H1 (cell line): ENCODE measurements around the gene TMEM30A. TPM values are rescaled to one million over a fixed set of nuclear protein-coding genes. Genes with fewer than 3 reads are reported as not detected.

ENCODE experiments used
- CTCF ChIA-PET: fragments of 300-600 bp; sonication (Branson Sonifier 250); formaldehyde crosslinking; loops from one replicate; lab custom pipeline; 2021; ENCODE audit not compliant: partially characterized antibody; lab: Charles Lee
- POLR2A ChIA-PET: fragments of 300-600 bp; sonication (Branson Sonifier 250); formaldehyde crosslinking; loops from one replicate; lab custom pipeline; 2021; ENCODE audit warnings: inconsistent platforms; ENCODE audit not compliant: partially characterized antibody; lab: Charles Lee
- DNase-seq, 2 experiments: peaks; one replicate each; pipeline versions ENCODE4 v3.0.0 to v3.0.0-alpha.2; 2010 to 2022; ENCODE audit warnings: low spot score in 2 of 2, low read depth in 1 of 2, mixed read lengths in 1 of 2
- FAIRE-seq: peaks from 2 replicates; lab custom pipeline; 2011; peaks lifted over from hg19 to GRCh38; lab: Jason Lieb, UNC
- H2AFZ ChIP-seq: 2 replicates; pipeline ENCODE4 v1.8.1; 2012; ENCODE audit warnings: low read length, inconsistent platforms
- H2AK5ac ChIP-seq: 2 replicates; pipeline ENCODE4 v1.6.1; 2013; ENCODE audit warnings: low read depth, low read length
- H2BK120ac ChIP-seq: replicated peaks from 2 replicates; pipeline ENCODE3; 2013; ENCODE audit warnings: low read depth, low read length, inconsistent platforms
- H2BK12ac ChIP-seq: 2 replicates; pipeline ENCODE4 v1.6.1; 2013; ENCODE audit warnings: low read depth, low read length
- H2BK15ac ChIP-seq: 2 replicates; pipeline ENCODE4 v1.6.1; 2013; ENCODE audit warnings: low read length
- H2BK20ac ChIP-seq: 2 replicates; pipeline ENCODE4 v1.6.1; 2013; ENCODE audit warnings: low read length
- H2BK5ac ChIP-seq: 2 replicates; pipeline ENCODE4 v1.6.1; 2013; ENCODE audit warnings: low read depth, low read length
- H3K14ac ChIP-seq: 2 replicates; pipeline ENCODE4 v1.6.1; 2013; ENCODE audit warnings: inconsistent platforms; ENCODE audit not compliant: insufficient read length
- H3K18ac ChIP-seq: 2 replicates; pipeline ENCODE4 v1.6.1; 2013; ENCODE audit warnings: low read length; ENCODE audit errors: extremely low read depth
- H3K23ac ChIP-seq: 2 replicates; pipeline ENCODE4 v1.6.1; 2013; ENCODE audit warnings: inconsistent platforms; ENCODE audit not compliant: insufficient read length
- H3K23me2 ChIP-seq: 2 replicates; pipeline ENCODE4 v1.6.1; 2013; ENCODE audit warnings: low read depth, low read length
- H3K27ac ChIP-seq: 2 replicates; pipeline ENCODE4 v1.6.1; 2011; ENCODE audit warnings: low read depth, low read length, inconsistent platforms
- H3K27me3 ChIP-seq, 4 experiments: replicated peaks in 1 of 4; 1 replicate in 1 of 4; 2 replicates in 3 of 4; pipeline versions ENCODE4 v1.6.1 to v1.8.1; 2011 to 2013; ENCODE audit warnings: low read length in 3 of 4, mild to moderate bottlenecking in 3 of 4, inconsistent platforms in 2 of 4, mixed read lengths in 2 of 4, moderate library complexity in 1 of 4; ENCODE audit not compliant: control insufficient read depth in 3 of 4, insufficient read depth in 3 of 4; ENCODE audit errors: extremely low read depth in 1 of 4
- H3K36me3 ChIP-seq, 4 experiments: 2 replicates each; pipeline versions ENCODE4 v1.6.1 to v1.8.1; 2011 to 2013; ENCODE audit warnings: mild to moderate bottlenecking in 4 of 4, low read length in 3 of 4, moderate library complexity in 2 of 4, control low read depth in 1 of 4, inconsistent platforms in 1 of 4; ENCODE audit not compliant: insufficient read depth in 4 of 4, control insufficient read depth in 2 of 4
- H3K4ac ChIP-seq: replicated peaks from 2 replicates; pipeline ENCODE3; 2013; ENCODE audit warnings: low read length, low read depth, mixed read lengths, inconsistent platforms; ENCODE audit not compliant: insufficient read length
- H3K4me1 ChIP-seq, 4 experiments: replicated peaks in 1 of 4; 1 replicate in 1 of 4; 2 replicates in 3 of 4; pipeline versions ENCODE4 v1.6.1 to v1.8.1; 2011 to 2013; ENCODE audit warnings: low read length in 3 of 4, inconsistent platforms in 2 of 4, mixed read lengths in 1 of 4; ENCODE audit not compliant: insufficient read depth in 4 of 4, control insufficient read depth in 3 of 4
- H3K4me2 ChIP-seq, 2 experiments: 2 replicates each; pipeline versions ENCODE4 v1.6.1 to v1.8.1; 2011 to 2013; ENCODE audit warnings: low read depth in 2 of 2, low read length in 2 of 2, control low read depth in 1 of 2, inconsistent platforms in 1 of 2, mild to moderate bottlenecking in 1 of 2; ENCODE audit not compliant: insufficient read depth in 1 of 2
- H3K4me3 ChIP-seq, 4 experiments: fragments of 200-600, 300-600 bp in 1 of 4; sonication (generic), shearing (Covaris generic), sonication (Bioruptor Twin) in 1 of 4; 2 replicates each; pipeline versions ENCODE4 v1.5.1 to v1.8.1; 2011 to 2016; ENCODE audit warnings: low read length in 4 of 4, low read depth in 3 of 4, control low read depth in 2 of 4, inconsistent platforms in 2 of 4, mild to moderate bottlenecking in 2 of 4, mixed read lengths in 1 of 4, moderate library complexity in 1 of 4; ENCODE audit not compliant: insufficient read depth in 2 of 4; ENCODE audit errors: extremely low read depth in 1 of 4
- H3K56ac ChIP-seq: replicated peaks from 2 replicates; pipeline ENCODE3; 2013; ENCODE audit warnings: low read depth, mild to moderate bottlenecking, mixed read lengths, low read length, inconsistent platforms; ENCODE audit not compliant: insufficient read length
- H3K79me1 ChIP-seq: 2 replicates; pipeline ENCODE4 v1.6.1; 2013; ENCODE audit warnings: low read depth, low read length, control low read depth
- H3K79me2 ChIP-seq, 2 experiments: 2 replicates each; pipeline versions ENCODE4 v1.6.1 to v1.8.1; 2012 to 2013; ENCODE audit warnings: low read length in 2 of 2, mild to moderate bottlenecking in 2 of 2, inconsistent platforms in 1 of 2; ENCODE audit not compliant: insufficient read depth in 2 of 2, control insufficient read depth in 1 of 2
- H3K9ac ChIP-seq, 4 experiments: replicated peaks in 1 of 4; 1 replicate in 1 of 4; 2 replicates in 3 of 4; pipeline versions ENCODE4 v1.6.1 to v1.8.1; 2011 to 2013; ENCODE audit warnings: low read depth in 3 of 4, low read length in 3 of 4, control low read depth in 2 of 4, mild to moderate bottlenecking in 2 of 4, moderate library complexity in 2 of 4, inconsistent platforms in 1 of 4; ENCODE audit errors: extremely low read depth in 1 of 4
- H3K9me3 ChIP-seq, 2 experiments: 2 replicates each; pipeline versions ENCODE4 v1.6.1 to v1.8.1; 2012 to 2013; ENCODE audit warnings: mild to moderate bottlenecking in 2 of 2, moderate library complexity in 2 of 2, control low read depth in 1 of 2, inconsistent platforms in 1 of 2, low read depth in 1 of 2, low read length in 1 of 2, mixed read lengths in 1 of 2; ENCODE audit not compliant: insufficient read depth in 2 of 2
- H4K20me1 ChIP-seq, 2 experiments: replicated peaks in 1 of 2; 2 replicates each; pipeline versions ENCODE3 to v1.8.1; 2011 to 2013; ENCODE audit warnings: inconsistent platforms in 2 of 2, low read length in 2 of 2, mild to moderate bottlenecking in 1 of 2; ENCODE audit not compliant: insufficient read depth in 2 of 2, control insufficient read depth in 1 of 2
- H4K5ac ChIP-seq: 2 replicates; pipeline ENCODE4 v1.6.1; 2013; ENCODE audit warnings: low read length, low read depth, mixed read lengths, inconsistent platforms; ENCODE audit not compliant: insufficient read length
- H4K8ac ChIP-seq: 2 replicates; pipeline ENCODE4 v1.8.0; 2013; ENCODE audit warnings: mild to moderate bottlenecking, moderate library complexity, low read length, inconsistent platforms; ENCODE audit not compliant: insufficient read depth; ENCODE audit errors: extremely low read depth
- H4K91ac ChIP-seq: replicated peaks from 2 replicates; pipeline ENCODE3; 2013; ENCODE audit warnings: low read length, mixed read lengths, inconsistent platforms; ENCODE audit not compliant: insufficient read length
- BACH1 ChIP-seq: IDR thresholded peaks from 2 replicates; pipeline ENCODE4 v1.6.1; 2012; ENCODE audit warnings: low read length, improper control_type of control experiment
- BCL11A ChIP-seq, 2 experiments: IDR thresholded peaks; one replicate each; pipeline ENCODE4 v1.6.1; 2011; ENCODE audit warnings: low read depth in 2 of 2, low read length in 2 of 2, mild to moderate bottlenecking in 2 of 2
- NRF1 ChIP-seq: IDR thresholded peaks from 2 replicates; pipeline ENCODE4 v1.6.1; 2011; ENCODE audit warnings: mild to moderate bottlenecking, low read depth, low read length, improper control_type of control experiment
- SP4 ChIP-seq: IDR thresholded peaks from 2 replicates; pipeline ENCODE4 v1.6.1; 2012; ENCODE audit warnings: low read length, inconsistent platforms
- SUZ12 ChIP-seq: fragments of 200-600 bp; sonication (generic); IDR thresholded peaks from 2 replicates; pipeline ENCODE4 v1.6.1; 2012; ENCODE audit warnings: mild to moderate bottlenecking, inconsistent platforms, low read length, moderate library complexity, mixed read lengths
- WGBS, 2 experiments: shearing (Covaris generic) in 1 of 2; methylation state at CpG; one replicate each; pipeline versions ENCODE4 v1.1.6 to v1.1.7; 2013 to 2015; ENCODE audit warnings: low lambda C conversion rate in 2 of 2, mixed read lengths in 2 of 2, inconsistent platforms in 1 of 2, low coverage in 1 of 2, missing lambda C conversion rate in 1 of 2; ENCODE audit not compliant: insufficient replicate concordance in 2 of 2, insufficient coverage in 1 of 2, insufficient read length in 1 of 2; ENCODE audit errors: extremely low coverage in 1 of 2, missing lambda C conversion rate in 1 of 2; 5-methylcytosine and 5-hydroxymethylcytosine counted together
- polyA plus RNA-seq, 7 experiments: library from polyadenylated mRNA; depleted of rRNA in 3 of 7; stranded (reverse) in 5 of 7; unstranded in 2 of 7; fragments of >200 nt in 5 of 7; fragments of 200-250 nt in 2 of 7; gene quantifications; 1 replicate in 5 of 7; 2 replicates in 1 of 7; 4 replicates in 1 of 7; pipeline versions ENCODE4 v1.2.1 to v1.2.3, GENCODE V29; 2011 to 2013; ENCODE audit warnings: missing spikeins in 2 of 7, mixed read lengths in 2 of 7
- total RNA-seq: library from RNA; stranded (reverse); fragmentation: NEBNext Ultra II Directional; extraction: Animal tissue kit (Norgen Biotek cat#: 25700); gene quantifications from 2 replicates; pipeline ENCODE4 v1.2.1, GENCODE V29; 2021
- TF ChIP-seq, protein P1 (sequence below): IDR thresholded peaks from 2 replicates; pipeline ENCODE4 v1.6.1; 2011; ENCODE audit warnings: low read length, improper control_type of control experiment

The TMEM30A gene
- total and polyA plus RNA-seq, 2 of the 8 experiments (the other 6 are each of a cell fraction or from before 2014, with no cell fraction given), result 10.5 to 71.0 TPM

DNA sequence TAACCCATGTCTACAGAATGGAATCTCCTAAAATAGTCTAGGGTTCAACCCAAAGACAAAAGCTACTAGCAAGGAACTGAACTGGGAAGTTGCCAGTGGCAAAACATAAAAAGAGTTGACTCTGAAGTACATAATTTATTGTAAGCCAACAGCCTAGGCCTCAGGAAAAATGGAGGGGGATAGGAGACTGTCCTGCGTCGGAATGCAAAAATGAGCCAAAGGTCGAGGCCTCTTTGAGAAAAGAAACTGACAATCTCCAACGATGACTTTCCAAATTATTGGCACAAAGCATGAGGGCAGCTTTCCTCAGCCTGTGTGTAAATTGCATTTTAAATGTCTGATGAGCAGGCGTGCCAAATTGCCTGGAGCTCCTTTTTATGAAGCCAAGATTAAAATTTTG, 80.9 kb downstream of the TMEM30A start:
- Histone ChIP-seq H3K27ac (no peak overlapping the region), H4K20me1 (peaks cover 0 to 2% of the 10 kb centered on the region in 2 experiments), H3K4me3 (no peak overlapping the region), H3K23ac (no peak overlapping the region), H3K9ac (no peak overlapping the region), H3K79me1 (no peaks in the 10 kb centered on the region), H4K91ac (no peak overlapping the region), H3K56ac (no peak overlapping the region), H3K9me3 (no peaks in the 10 kb centered on the region), H3K4ac (no peak overlapping the region), H3K14ac (no peak overlapping the region), H3K23me2 (peaks cover 45% of the 10 kb centered on the region), H4K8ac (no peak overlapping the region), H2BK5ac (no peak overlapping the region), H2BK120ac (no peak overlapping the region), H2BK12ac (no peak overlapping the region), H3K4me2 (peak overlapping the region; percentile 97 to 99; a peak in 2 of 4 replicates), H3K27me3 (peaks cover 40 to 78% (median 71%) of the 10 kb centered on the region in 4 experiments), H3K4me1 (peaks cover 0 to 29% (median 9%) of the 10 kb centered on the region in 4 experiments; a peak in 4 of 7 replicates), H4K5ac (no peak overlapping the region), H3K79me2 (no peaks in the 10 kb centered on the region), H3K36me3 (no peaks in the 10 kb centered on the region), H2BK15ac (no peak overlapping the region), H2BK20ac (no peak overlapping the region), H3K18ac (no peak overlapping the region), H2AFZ (no peak overlapping the region), H2AK5ac (no peak overlapping the region)
- DNase-seq (no peak), FAIRE-seq (no peak)
- CTCF ChIA-PET, result interaction anchor here (0.5 to 11.0 kb wide), 35 partner anchors 9 to 1464 kb away, joined by 3 to 104 read pairs (median 4); no protein-coding TSS in a partner anchor
- WGBS, 2 experiments, result 58% methylated on average over 5 of the region's 5 CpGs; no CpG with 5 or more reads in 1 of the 2 experiments
- POLR2A ChIA-PET, result interaction anchor here (0.6 kb wide), 1 partner anchor 159 kb away, joined by 3 read pairs; no protein-coding TSS in a partner anchor
- TF ChIP-seq, protein P1, sequence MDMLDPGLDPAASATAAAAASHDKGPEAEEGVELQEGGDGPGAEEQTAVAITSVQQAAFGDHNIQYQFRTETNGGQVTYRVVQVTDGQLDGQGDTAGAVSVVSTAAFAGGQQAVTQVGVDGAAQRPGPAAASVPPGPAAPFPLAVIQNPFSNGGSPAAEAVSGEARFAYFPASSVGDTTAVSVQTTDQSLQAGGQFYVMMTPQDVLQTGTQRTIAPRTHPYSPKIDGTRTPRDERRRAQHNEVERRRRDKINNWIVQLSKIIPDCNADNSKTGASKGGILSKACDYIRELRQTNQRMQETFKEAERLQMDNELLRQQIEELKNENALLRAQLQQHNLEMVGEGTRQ, result no peak
- TF ChIP-seq SP4, result no peak
- no peak for TF ChIP-seq SUZ12
- no peak for TF ChIP-seq BACH1
- no peak for TF ChIP-seq BCL11A (IDR thresholded peaks at IDR 0.05; ENCODE audit: low read depth in 2 of 2, low read length in 2 of 2)
- no peak for TF ChIP-seq NRF1
